Raji (cell line): Measurements from ENCODE around the gene CAPRIN2.

Source experiments
- POLR2A ChIP-seq: IDR thresholded peaks from 2 replicates; pipeline ENCODE4 v1.6.1; 2011; ENCODE audit warnings: low read depth, low read length, control low read depth; ENCODE audit not compliant: insufficient read depth

Gene CAPRIN2

DNA sequence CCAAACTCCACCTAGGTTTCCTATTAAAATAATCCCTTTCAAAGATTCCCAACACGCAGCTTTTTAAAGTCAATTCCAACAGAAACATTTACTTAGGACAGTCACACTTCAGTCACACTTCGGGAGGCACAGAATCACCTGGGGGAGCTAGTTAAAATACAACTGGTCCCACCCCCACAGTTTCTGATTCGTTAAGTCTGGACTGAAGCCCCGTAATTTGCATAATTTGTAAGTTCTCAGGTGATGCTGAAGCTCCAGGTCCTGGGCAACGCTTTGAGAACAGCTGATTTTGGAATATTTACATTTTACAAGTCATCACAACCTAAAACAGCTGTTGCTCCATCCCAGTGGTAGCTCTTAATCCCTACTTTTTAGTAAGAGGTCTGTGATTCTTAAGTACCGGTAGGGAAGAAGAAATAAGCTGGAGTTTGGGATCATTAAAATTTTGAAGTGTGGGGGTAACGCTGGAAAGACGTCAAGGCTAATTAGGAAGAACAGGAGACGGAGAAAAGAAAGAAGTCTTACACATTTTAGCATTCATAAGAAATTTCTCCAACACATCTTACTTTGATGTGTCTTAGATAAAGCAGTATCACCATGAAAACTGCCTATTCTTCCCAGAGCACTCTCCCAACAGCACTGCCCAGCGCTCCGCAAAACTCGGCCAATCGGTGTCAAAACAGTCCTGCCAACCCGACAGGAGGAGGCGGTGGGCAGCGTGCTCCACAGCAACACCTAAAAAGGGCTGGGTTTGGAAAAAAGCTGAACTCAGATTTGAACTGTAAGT is 60.1 kb downstream of the CAPRIN2 start:
- no peak for TF ChIP-seq POLR2A

DNA sequence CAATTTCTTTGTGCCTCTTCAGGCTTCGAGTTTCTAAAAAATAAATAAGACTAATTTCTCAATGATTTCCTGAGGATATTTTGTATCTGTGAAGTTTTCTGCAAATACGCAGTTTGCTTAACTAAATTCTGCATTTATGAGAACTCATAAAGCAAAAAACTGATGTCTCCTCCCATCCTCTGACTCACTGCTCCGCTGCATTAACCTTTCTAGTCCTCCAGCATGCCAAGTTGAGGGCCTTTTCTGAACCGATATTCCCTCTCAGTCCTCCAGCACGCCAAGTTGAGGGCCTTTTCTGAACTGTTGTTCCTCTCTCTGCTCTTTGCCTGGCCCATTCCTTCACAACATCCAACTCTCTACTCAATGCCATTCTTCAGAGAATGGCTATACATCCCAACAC is 62.3 kb downstream of the CAPRIN2 start:
- no peak for TF ChIP-seq POLR2A

DNA sequence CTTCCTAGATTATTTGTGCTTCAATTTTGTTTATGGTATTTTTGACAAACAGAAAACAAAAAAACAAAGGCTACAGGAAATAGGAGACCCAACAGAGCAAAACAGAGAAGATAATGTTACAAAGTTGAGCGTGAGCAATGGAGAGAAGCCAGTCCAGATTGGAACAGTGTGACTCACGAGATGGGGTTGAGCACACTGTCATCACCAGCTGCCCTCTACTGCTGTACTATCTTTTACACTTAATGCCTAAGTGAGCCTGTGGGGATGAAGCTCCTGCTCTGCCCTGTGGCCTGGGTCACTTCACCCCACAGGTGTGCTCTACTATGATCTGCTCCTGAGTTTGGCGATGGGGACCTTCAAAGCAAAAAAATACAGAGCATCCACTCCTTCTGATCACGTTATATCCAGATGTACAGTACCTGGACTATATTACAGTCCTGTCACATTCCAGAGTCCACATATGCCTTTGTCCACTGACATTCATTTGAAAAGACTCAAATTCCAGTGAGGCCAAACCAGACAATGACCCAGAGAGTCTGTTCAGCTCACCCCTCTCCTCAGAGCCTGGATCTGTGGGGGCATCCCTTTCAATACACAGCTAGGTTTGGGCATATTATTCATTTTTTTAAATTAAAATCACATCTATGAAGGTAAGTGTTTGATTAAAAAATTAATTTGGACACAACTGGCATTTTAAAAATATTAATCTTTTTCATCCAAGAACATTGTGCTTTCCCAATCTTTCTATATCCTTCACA is 63.5 kb downstream of the CAPRIN2 start:
- TF ChIP-seq POLR2A: no peak

DNA sequence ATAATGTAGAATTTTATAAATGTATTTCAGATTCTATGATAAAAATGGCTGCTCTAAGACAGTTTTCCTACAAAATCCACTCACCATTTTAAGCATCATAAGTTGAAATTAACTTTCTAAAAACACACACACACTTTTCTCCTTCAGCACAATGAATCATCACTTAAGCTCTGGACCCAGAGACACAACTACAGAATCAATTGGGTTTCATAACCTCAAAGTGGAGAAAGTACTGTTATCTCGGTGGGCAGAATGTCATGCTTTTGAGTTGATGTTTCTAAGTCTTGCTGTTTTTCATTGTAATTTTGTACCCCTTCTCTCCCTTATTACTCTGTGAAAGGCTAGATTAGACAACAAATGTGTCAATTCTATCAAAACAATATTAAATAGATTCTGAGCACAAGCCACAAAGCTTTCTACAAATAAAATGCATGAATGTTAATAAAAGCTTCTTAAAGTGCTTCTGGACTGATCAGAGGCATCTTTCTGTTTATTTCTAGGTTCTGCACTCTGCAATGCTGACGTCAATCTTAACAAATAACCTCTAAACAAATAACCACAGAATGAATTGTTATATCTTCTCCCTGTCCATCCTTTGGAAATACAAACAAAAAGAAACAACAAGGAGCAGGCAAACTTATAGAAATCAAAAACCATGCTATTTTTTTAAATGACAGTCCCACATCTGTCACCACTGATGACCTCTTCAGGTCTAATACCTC is 67.3 kb downstream of the CAPRIN2 start:
- TF ChIP-seq POLR2A: no peak

DNA sequence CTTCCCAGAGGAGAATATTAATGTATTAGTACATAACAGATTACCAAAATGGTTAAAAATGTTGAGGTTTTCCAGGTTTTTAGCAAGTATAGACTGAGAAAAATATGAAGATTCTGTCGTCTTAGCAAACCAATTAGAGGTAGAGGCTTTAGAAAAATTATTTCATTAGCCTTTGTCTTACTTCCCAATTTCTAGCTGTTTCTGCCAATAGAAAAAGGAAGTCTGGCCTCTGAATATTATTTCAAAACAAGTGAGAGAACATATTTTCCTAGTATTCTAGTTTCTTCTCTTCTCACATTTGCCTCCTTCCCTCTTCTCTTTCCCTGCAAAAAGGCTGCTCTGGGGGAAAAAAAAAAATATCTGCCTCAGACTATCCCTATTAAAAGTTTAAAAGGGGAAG is 75.5 kb downstream of the CAPRIN2 start:
- TF ChIP-seq POLR2A: no peak

DNA sequence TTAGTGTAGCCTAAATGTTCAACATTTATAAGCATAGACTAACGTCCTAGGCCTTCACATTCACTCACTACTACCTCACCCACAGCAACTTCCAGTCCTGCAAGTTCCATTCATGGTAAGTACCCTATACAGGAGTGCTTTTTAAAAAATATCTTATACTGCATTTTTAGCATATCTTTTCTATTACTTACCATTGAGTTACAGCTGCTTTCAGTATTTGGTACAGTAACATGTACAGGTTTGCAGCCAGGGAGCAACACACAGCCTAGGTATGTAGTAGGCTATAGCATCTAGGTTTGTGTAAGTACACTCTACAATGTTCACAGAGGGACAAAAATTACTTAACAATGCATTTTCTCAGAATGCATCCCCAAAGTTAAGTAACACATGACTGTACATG is 76.5 kb downstream of the CAPRIN2 start:
- no peak for TF ChIP-seq POLR2A

DNA sequence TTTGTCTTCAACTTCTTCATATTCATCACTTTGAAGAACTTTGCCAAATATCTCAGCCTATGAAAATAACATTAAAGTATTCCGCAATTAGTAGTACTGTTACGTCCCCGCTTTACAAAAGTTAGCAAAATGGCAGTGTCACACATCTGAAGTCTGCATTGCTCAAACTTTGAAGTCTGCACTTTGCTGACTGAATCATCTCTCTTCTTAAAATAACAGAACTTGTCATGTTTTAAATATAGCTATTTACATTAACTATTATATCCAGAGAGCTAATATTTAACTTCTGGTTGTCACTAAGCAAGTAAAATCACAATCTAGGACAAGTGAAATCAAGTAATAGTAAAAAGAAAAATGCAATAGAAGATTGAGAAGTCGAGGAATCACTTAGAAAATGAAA is 93.5 kb downstream of the CAPRIN2 start:
- no peak for TF ChIP-seq POLR2A
